ENCODE measurements around the gene ASPM.

ASPM gene

GRCh38 chr1:197146101-197147095 is at the start of gene ASPM:
ASPM (minus strand) TSS chr1:197146669; CDS start chr1:197146437, 232 bp downstream.
- DNase-seq: peak; percentile 93

DNA sequence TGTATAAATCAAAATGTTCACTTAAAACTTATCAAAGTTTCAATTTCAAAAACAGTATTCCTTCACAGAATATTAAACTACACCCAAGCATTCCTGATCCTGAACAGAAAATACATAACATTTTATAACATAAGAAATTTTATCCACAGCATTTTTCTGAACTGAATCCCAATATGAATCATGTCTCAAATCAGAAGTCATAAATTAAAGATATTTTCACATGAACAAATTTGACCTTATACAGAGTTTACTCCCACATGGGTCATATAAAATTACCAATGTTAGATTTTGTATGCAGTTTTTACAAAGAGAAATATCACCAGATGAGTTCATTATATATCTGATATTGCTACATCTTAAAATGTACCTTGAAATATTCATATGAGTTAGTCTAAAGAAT is 48.6 kb upstream of the ASPM start:
- DNase-seq: no peak

- no peak for DNase-seq
Measured at GRCh38 chr1:197184190-197184589, 37.7 kb upstream of the ASPM start.

DNA sequence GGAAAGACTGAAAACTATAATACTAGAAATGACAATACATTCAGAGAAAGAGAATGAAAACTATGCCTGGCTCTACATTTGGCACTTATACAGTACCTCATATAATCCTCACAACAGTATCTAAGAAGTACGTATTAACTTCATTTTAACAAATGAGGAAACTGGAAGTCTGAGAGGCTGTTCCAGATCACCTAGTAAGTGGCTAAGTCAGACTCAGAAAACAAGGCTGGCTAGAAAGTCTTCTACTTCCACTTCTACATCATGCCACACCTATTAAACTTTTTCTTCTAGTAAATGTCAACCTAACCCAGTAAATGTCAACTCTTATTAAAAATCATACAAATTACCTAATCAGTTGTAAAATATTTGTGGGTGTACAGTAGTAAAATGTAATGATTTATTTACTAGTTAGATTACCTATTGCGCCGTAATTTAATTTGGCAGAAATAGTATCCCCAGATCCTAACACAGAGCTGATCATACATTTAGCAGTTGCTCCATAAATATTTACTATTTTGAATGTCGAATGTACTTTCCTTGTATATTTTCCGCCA is 36.8 kb upstream of the ASPM start:
- DNase-seq: no peak

DNA sequence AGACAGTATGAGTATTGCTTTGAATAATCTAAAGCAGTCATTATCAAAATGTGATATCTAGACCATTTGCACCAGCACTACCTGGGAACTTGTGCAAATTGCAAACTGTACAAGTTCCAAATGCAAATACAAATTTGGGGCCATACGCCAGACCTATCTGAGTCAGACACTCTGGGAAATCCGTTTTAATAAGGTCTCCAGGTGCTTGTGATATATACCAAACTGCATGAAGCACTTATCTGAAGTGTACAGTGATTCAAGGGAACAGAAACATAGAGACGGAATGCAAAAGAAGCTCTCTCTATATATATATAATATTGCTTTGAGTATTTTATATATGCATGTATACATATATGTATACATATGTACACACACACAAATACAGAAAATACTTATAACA is 36.2 kb upstream of the ASPM start:
- no peak for DNase-seq

DNA sequence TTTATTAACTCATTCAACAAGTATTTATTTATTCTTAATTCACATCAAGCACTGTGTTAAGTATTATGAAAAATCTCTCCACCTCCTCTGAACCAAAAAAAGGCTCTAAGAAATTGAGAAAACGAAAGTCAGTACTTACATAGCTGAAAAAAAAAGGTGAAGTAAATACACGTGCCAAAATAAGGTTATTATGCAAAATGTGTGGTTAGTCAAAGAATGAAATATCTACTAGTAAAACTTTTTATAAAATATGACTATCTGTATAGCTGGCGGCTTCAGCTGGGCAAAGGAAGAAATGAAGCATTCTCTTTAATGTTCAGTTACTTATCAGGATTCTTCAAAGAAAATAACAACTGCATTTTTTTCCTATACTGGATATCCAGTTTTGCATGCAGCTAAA is 35.5 kb upstream of the ASPM start:
- DNase-seq: no peak

DNA sequence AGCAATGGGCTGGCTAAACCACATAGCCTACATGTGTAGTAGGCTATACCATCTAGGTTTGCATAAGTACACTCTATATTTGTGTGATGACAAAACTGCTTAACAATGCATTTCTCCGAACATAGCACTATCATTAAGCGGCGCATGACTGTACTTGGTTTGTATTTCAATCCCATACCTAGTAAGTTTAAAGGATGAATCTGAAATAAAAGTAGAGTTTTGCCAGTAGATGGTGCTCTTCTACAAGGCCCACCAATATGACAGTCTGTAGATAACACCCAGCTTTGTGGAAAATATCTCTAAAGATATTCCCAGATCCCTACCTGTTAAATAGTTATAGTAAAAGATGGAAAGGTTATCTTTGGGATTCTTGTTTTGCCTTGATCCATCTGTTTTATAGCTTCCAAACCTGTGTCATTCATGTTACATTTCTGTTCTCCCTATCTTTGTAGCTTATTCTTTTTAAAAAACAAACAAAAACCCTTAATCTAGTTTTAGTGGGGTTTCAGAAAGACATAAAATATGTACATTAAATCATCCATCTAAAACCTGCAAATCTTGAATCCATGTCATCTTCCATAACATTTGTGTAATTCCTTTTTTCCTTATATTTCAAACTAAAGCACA is 33.9 kb upstream of the ASPM start:
- DNase-seq: no peak

GRCh38 chr1:197178998-197179397 is 32.5 kb upstream of the ASPM start:
- no peak for DNase-seq

DNA sequence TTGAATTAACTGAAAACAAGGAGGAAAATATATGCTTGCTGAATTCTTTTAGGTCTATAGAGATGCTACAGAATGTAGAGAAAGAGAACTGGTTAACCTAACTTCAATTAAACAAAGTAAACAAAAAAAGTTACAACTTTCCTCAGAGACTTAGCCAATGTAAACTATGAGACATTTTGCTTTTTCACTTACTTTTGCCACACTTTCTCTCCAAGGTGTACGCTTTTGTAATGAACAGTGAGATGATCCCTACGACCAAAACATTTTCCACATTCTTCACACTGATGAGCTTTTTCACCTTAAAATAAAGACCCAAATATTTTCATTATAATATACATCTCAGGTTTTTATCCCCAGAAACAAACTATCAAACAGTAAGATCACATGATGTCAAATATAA is 28.3 kb upstream of the ASPM start:
- no peak for DNase-seq

- DNase-seq: no peak
Measured at GRCh38 chr1:197173571-197174507, 27.4 kb upstream of the ASPM start.

GRCh38 chr1:197171531-197171930 is 25.1 kb upstream of the ASPM start:
- DNase-seq: no peak

DNA sequence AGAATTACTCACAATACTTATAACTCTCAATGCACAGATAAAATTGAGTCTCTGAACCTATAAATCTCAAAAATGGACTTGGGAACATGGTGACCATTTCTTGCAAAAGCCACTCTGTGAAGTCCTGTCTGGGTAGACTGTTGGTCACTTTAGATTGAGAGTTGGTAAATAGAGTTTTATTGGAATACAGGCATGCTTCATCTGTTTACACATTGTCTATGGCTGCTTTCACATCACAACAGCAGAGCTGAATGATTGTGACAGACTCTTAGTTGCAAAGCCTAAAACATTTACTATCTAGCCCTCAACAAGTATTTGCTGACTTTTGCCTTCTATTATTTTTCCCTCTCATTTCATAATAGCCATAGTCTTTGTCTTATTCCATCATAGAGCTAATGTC is 24.1 kb upstream of the ASPM start:
- DNase-seq: no peak

GRCh38 chr1:197159461-197159860 is 13.0 kb upstream of the ASPM start:
- DNase-seq: no peak

- no peak for DNase-seq
Measured at GRCh38 chr1:197156692-197157091, 10.2 kb upstream of the ASPM start.

GRCh38 chr1:197152662-197153061 is 6.2 kb upstream of the ASPM start:
- DNase-seq: no peak

- no peak for DNase-seq
Measured at GRCh38 chr1:197151185-197151584, 4.7 kb upstream of the ASPM start.

DNA sequence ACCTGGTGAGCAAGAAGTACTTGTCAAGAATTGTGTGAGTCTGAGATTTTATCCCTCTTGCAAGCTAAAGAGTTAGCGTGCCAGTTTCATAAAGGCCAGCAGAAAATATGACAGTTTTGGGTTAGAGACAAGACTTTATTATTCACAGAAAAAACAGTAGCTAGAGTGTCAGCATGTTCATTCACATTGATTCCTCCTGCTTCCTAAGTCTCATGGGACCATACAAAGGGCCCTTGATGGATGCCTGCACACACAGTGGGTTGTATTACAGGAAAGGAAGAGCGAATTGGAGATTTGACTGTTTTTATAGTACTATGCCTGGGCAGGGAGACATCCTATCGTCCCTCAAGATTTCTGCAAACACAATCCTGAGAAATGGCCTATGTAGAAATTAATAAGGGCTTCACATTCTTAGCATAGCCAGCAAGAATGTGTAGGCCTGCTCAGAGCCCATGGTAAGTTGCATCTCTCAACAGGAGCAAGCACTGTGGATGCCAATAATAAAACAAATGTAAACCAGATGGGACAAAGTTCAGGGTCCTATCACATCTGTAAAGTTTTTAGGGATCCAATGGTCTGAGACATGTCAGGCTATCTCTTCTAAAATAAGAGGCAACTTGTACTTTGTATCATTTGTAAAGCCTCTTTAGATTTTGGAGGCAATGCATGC is 4.0 kb upstream of the ASPM start:
- no peak for DNase-seq

- no peak for DNase-seq
Measured at GRCh38 chr1:197149340-197149739, 2.9 kb upstream of the ASPM start.

- DNase-seq: no peak
Measured at GRCh38 chr1:197145446-197146024, 934 bp downstream of the ASPM start.

GRCh38 chr1:197144570-197145325 is 1.7 kb downstream of the ASPM start:
- DNase-seq: no peak

- no peak for DNase-seq
Measured at GRCh38 chr1:197143276-197143675, 3.2 kb downstream of the ASPM start.

All from NCI-H2171 (cell line).